ENCODE results near the gene PLAA. TPM values are rescaled to one million over a fixed set of nuclear protein-coding genes. Genes with fewer than 3 reads are reported as not detected.

Gene PLAA
- polyA plus RNA-seq, 1 donor from 2014 or later = 27.4 TPM

GRCh38 chr9:26947736-26948135 is 694 bp upstream of the PLAA start:
- Histone ChIP-seq H3K36me3 (ENCODE audit: insufficient read depth, low read length) (no peaks in the 10 kb centered on the region), H3K27me3 (ENCODE audit: insufficient read depth, low read depth, low read length) (no peaks in the 10 kb centered on the region), H3K27ac (ENCODE audit: low read length) (peak overlapping the region; percentile 98), H3K4me2 (ENCODE audit: low read length) (peak overlapping the region; percentile 72), H3K4me3 (ENCODE audit: low read length) (peak overlapping the region; percentile 98), H4K20me1 (ENCODE audit: insufficient read depth) (no peaks in the 10 kb centered on the region), H2AFZ (ENCODE audit: low read depth, low read length) (peak overlapping the region; percentile 82), H3F3A (ENCODE audit: insufficient read depth, low read length, poor library complexity, severe bottlenecking) (no peaks in the 10 kb centered on the region), H3K9ac (ENCODE audit: low read length) (peak overlapping the region; percentile 97), H3K9me3 (ENCODE audit: low read length) (no peaks in the 10 kb centered on the region), H3K9me2 (ENCODE audit: insufficient read depth, low read length) (no peaks in the 10 kb centered on the region), H3K79me2 (replicated peaks; ENCODE audit: insufficient read depth, low read length) (peaks cover 38% of the 10 kb centered on the region)
- TF ChIP-seq EZH2 (IDR thresholded peaks at IDR 0.05; ENCODE audit: borderline replicate concordance, insufficient read depth, low read length, poor library complexity, severe bottlenecking) (no peak), RAD21 (conservative IDR thresholded peaks at IDR 0.05) (no peak), REST (IDR thresholded peaks at IDR 0.05; ENCODE audit: borderline replicate concordance) (no peak), CTCF (IDR thresholded peaks at IDR 0.05; ENCODE audit: poor library complexity, severe bottlenecking) (no peak), SMC3 (conservative IDR thresholded peaks at IDR 0.05; ENCODE audit: poor library complexity) (no peak), TAF1 (IDR thresholded peaks at IDR 0.05; ENCODE audit: low read depth) (no peak), MXI1 (conservative IDR thresholded peaks at IDR 0.05; ENCODE audit: poor library complexity, severe bottlenecking) (peak; percentile 0), POLR2AphosphoS5 (IDR thresholded peaks at IDR 0.05) (no peak)

- peak overlapping the region; percentile 98 for H3K27ac ChIP-seq (ENCODE audit: low read length)
- H3K4me2 ChIP-seq (ENCODE audit: low read length) = peak overlapping the region; percentile 96
- peak overlapping the region; percentile 98 for H3K4me3 ChIP-seq (ENCODE audit: low read length)
- no peaks in the 10 kb centered on the region for H3K9me3 ChIP-seq (ENCODE audit: low read length)
- H2AFZ ChIP-seq (ENCODE audit: low read depth, low read length) = no peak overlapping the region
- no peaks in the 10 kb centered on the region for H3F3A ChIP-seq (ENCODE audit: insufficient read depth, low read length, poor library complexity, severe bottlenecking)
- peaks cover 57% of the 10 kb centered on the region for H3K79me2 ChIP-seq (replicated peaks; ENCODE audit: insufficient read depth, low read length)
- H3K27me3 ChIP-seq (ENCODE audit: insufficient read depth, low read depth, low read length) = no peaks in the 10 kb centered on the region
- no peaks in the 10 kb centered on the region for H3K9me2 ChIP-seq (ENCODE audit: insufficient read depth, low read length)
- no peaks in the 10 kb centered on the region for H3K36me3 ChIP-seq (ENCODE audit: insufficient read depth, low read length)
- H3K9ac ChIP-seq (ENCODE audit: low read length) = peak overlapping the region; percentile 97
- no peaks in the 10 kb centered on the region for H4K20me1 ChIP-seq (ENCODE audit: insufficient read depth)
- TF ChIP-seq EP300 (conservative IDR thresholded peaks at IDR 0.05; ENCODE audit: poor library complexity, severe bottlenecking) (no peak), POLR2AphosphoS5 (IDR thresholded peaks at IDR 0.05) (no peak), RAD21 (conservative IDR thresholded peaks at IDR 0.05) (no peak)
Observed at GRCh38 chr9:26945591-26945990, 1.5 kb downstream of the PLAA start.

GRCh38 chr9:26940779-26941178 is 6.3 kb downstream of the PLAA start:
- Histone ChIP-seq H3K4me3 (ENCODE audit: low read length) (no peak overlapping the region), H3K79me2 (replicated peaks; ENCODE audit: insufficient read depth, low read length) (peaks cover 85% of the 10 kb centered on the region), H3K36me3 (ENCODE audit: insufficient read depth, low read length) (no peaks in the 10 kb centered on the region), H4K20me1 (ENCODE audit: insufficient read depth) (no peaks in the 10 kb centered on the region), H3F3A (ENCODE audit: insufficient read depth, low read length, poor library complexity, severe bottlenecking) (no peaks in the 10 kb centered on the region), H3K9me3 (ENCODE audit: low read length) (no peaks in the 10 kb centered on the region), H3K9ac (ENCODE audit: low read length) (no peak overlapping the region), H2AFZ (ENCODE audit: low read depth, low read length) (no peak overlapping the region), H3K27ac (ENCODE audit: low read length) (no peak overlapping the region), H3K9me2 (ENCODE audit: insufficient read depth, low read length) (no peaks in the 10 kb centered on the region), H3K4me2 (ENCODE audit: low read length) (no peak overlapping the region), H3K27me3 (ENCODE audit: insufficient read depth, low read depth, low read length) (no peaks in the 10 kb centered on the region)
- TF ChIP-seq TAF1 (IDR thresholded peaks at IDR 0.05; ENCODE audit: low read depth) = no peak
- no peak for TF ChIP-seq REST (IDR thresholded peaks at IDR 0.05; ENCODE audit: borderline replicate concordance)
- no peak for TF ChIP-seq POLR2AphosphoS5 (IDR thresholded peaks at IDR 0.05)
- TF ChIP-seq EP300 (conservative IDR thresholded peaks at IDR 0.05; ENCODE audit: poor library complexity, severe bottlenecking) = no peak
- no peak for TF ChIP-seq MXI1 (conservative IDR thresholded peaks at IDR 0.05; ENCODE audit: poor library complexity, severe bottlenecking)
- TF ChIP-seq CTCF (IDR thresholded peaks at IDR 0.05; ENCODE audit: poor library complexity, severe bottlenecking) = no peak
- no peak for TF ChIP-seq EZH2 (IDR thresholded peaks at IDR 0.05; ENCODE audit: borderline replicate concordance, insufficient read depth, low read length, poor library complexity, severe bottlenecking)
- TF ChIP-seq SMC3 (conservative IDR thresholded peaks at IDR 0.05; ENCODE audit: poor library complexity) = no peak
- no peak for TF ChIP-seq RAD21 (conservative IDR thresholded peaks at IDR 0.05)

Measured in neural cell (in vitro differentiated cells).